ENCODE results near the gene FCN1.

FCN1 gene

GRCh38 chr9:134889386-134890154 is 28.1 kb downstream of the FCN1 start:
- DNase-seq, result no peak

- DNase-seq, result no peak
Observed at GRCh38 chr9:134888603-134889190, 29.0 kb downstream of the FCN1 start.

GRCh38 chr9:134887686-134888602 is 29.8 kb downstream of the FCN1 start:
- no peak for DNase-seq

GRCh38 chr9:134887219-134887618 is 30.5 kb downstream of the FCN1 start:
- DNase-seq, result no peak

GRCh38 chr9:134886413-134886913 is 31.2 kb downstream of the FCN1 start:
- no peak for DNase-seq

- no peak for DNase-seq
Observed at GRCh38 chr9:134885679-134886412, 31.9 kb downstream of the FCN1 start.

GRCh38 chr9:134885001-134885678 is 32.6 kb downstream of the FCN1 start:
- no peak for DNase-seq

- DNase-seq, result no peak
Observed at GRCh38 chr9:134884492-134884891, 33.2 kb downstream of the FCN1 start.

GRCh38 chr9:134883040-134883782 is 34.5 kb downstream of the FCN1 start:
- DNase-seq, result no peak

GRCh38 chr9:134882204-134882785 is 35.4 kb downstream of the FCN1 start:
- DNase-seq, result no peak

- DNase-seq, result no peak
Observed at GRCh38 chr9:134881313-134881670, 36.4 kb downstream of the FCN1 start.

GRCh38 chr9:134880484-134881312 is 37.0 kb downstream of the FCN1 start, which contains the start of gene FCN2:
TSS of gene FCN2 (plus strand) at chr9:134880810. CDS start at chr9:134880822, 12 bp downstream.
- no peak for DNase-seq

GRCh38 chr9:134879664-134880483 is 37.8 kb downstream of the FCN1 start:
- DNase-seq, result no peak

GRCh38 chr9:134877541-134877940 is 40.2 kb downstream of the FCN1 start:
- no peak for DNase-seq

GRCh38 chr9:134875371-134875770 is 42.3 kb downstream of the FCN1 start:
- DNase-seq, result no peak

- no peak for DNase-seq
Observed at GRCh38 chr9:134872482-134873231, 45.1 kb downstream of the FCN1 start.

- no peak for DNase-seq
Observed at GRCh38 chr9:134871697-134872340, 45.9 kb downstream of the FCN1 start.

All from DMS79 (cell line).